ENCODE measurements around the gene TP53RK. TPM values are rescaled to one million over a fixed set of nuclear protein-coding genes. Genes with fewer than 3 reads are reported as not detected.

TP53RK gene
- total and polyA plus RNA-seq, 2 of the 13 experiments (the other 11 are each of a cell fraction or from before 2014, with no cell fraction given) = 12.9 to 25.5 TPM

DNA sequence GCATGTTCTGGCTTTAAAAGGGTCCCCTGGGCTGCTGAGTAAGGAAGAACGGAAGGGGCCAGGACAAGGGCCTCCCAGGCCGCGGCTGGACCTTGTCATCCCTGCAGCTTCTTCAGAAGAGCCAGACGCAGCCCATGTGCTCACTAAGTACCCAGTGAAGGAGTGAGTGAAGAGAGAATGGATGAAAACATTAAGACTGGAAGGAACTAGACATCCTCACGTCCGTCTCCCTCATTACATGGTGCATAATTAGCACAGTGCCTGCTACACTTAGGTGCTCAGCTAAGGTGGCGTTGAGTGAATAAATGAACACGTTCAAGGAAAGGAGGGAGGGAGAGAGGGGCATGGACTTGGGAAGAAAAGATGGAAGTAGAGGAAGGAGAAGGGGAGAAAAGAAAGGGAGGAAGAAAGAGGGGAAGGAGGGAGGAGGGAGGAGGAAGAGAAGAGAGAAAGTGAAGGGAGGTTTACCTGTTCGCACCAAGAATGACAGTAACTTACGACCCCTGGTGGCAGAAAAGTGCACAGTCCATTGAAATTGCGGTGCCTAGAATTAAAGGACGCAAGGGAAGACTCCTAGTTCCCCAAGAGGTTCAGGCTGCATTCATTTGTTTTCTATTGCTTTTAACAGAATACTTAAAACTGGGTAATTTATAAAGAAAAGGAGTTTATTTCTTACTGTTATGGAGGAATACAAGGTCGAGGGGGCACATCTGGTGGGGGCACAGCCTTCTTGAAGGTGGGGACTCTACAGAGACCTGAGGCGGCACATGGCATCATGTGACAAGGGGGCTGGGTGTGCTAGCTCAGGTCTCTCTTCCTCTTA is 8.0 kb downstream of the TP53RK start (continued):
- TF ChIP-seq ZFP37 (CRISPR knock-in tag; IDR thresholded peaks at IDR 0.05; ENCODE audit: borderline replicate concordance) (0 out of 2 replicates have a peak, but pooled peaks have one; percentile 21), ZNF891 (CRISPR knock-in tag; IDR thresholded peaks at IDR 0.05) (no peak), IRF2 (CRISPR knock-in tag; IDR thresholded peaks at IDR 0.05) (peak; percentile 88), HIVEP1 (CRISPR knock-in tag; IDR thresholded peaks at IDR 0.05) (no peak; the same call in 1 of the 2 replicates), KDM2A (CRISPR knock-in tag; IDR thresholded peaks at IDR 0.05; ENCODE audit: borderline replicate concordance, low read depth) (0 out of 2 replicates have a peak, but pooled peaks have one; percentile 20), TARDBP (CRISPR knock-in tag; IDR thresholded peaks at IDR 0.05) (peak; percentile 80), DNMT3B (CRISPR knock-in tag; conservative IDR thresholded peaks at IDR 0.05) (peak; percentile 81; the same call in 1 of the 2 replicates), ZSCAN25 (CRISPR knock-in tag; IDR thresholded peaks at IDR 0.05) (no peak), POLR2AphosphoS2 (IDR thresholded peaks at IDR 0.05; ENCODE audit: low read depth, low read length) (no peak), MAFF (IDR thresholded peaks at IDR 0.05; ENCODE audit: low read depth, low read length) (no peak), MXD4 (CRISPR knock-in tag; IDR thresholded peaks at IDR 0.05) (peak; percentile 61; the same call in 1 of the 2 replicates), NR2F2 (IDR thresholded peaks at IDR 0.05; ENCODE audit: borderline replicate concordance, low read depth) (peak; percentile 15; the same call in 1 of the 2 replicates), MXI1 (IDR thresholded peaks at IDR 0.05; ENCODE audit: borderline replicate concordance, low read depth, low read length) (peak; percentile 26; the same call in 2 of the 3 replicates), MIER2 (CRISPR knock-in tag; IDR thresholded peaks at IDR 0.05) (peak; percentile 49; the same call in 1 of the 2 replicates), CEBPG (CRISPR knock-in tag; IDR thresholded peaks at IDR 0.05) (peak; percentile 63), ZNF550 (CRISPR knock-in tag; IDR thresholded peaks at IDR 0.05; ENCODE audit: borderline replicate concordance) (peak; percentile 58; the same call in 1 of the 2 replicates), ETV6 (CRISPR knock-in tag; conservative IDR thresholded peaks at IDR 0.05) (peak; percentile 9; the same call in 1 of the 2 replicates), ZNF737 (CRISPR knock-in tag; IDR thresholded peaks at IDR 0.05; ENCODE audit: borderline replicate concordance) (no peak), EHMT2 (IDR thresholded peaks at IDR 0.05; ENCODE audit: borderline replicate concordance, low read depth, low read length) (no peak), ZNF3 (CRISPR knock-in tag; IDR thresholded peaks at IDR 0.05) (peak; percentile 99), RBAK (CRISPR knock-in tag; IDR thresholded peaks at IDR 0.05) (0 out of 2 replicates have a peak, but pooled peaks have one; percentile 50), ZNF354B (CRISPR knock-in tag; IDR thresholded peaks at IDR 0.05) (no peak), ZNF335 (CRISPR knock-in tag; IDR thresholded peaks at IDR 0.05) (0 out of 2 replicates have a peak, but pooled peaks have one; percentile 54), ZNF598 (CRISPR knock-in tag; IDR thresholded peaks at IDR 0.05; ENCODE audit: borderline replicate concordance) (peak; percentile 81; the same call in 1 of the 2 replicates), ZNF496 (CRISPR knock-in tag; IDR thresholded peaks at IDR 0.05; ENCODE audit: insufficient replicate concordance) (no peak)
- TF ChIP-seq, protein P1, sequence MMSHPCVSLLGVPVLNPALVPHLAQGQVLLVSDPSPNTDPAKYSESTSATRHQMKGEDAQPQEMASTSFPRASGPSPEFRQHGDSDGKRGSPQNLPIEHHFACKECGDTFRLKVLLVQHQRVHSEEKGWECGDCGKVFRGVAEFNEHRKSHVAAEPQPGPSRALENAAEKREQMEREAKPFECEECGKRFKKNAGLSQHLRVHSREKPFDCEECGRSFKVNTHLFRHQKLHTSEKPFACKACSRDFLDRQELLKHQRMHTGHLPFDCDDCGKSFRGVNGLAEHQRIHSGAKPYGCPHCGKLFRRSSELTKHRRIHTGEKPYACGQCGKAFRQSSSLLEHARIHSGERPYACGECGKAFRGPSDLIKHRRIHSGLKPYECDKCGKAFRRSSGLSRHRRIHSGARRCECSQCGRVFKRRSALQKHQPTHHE (CRISPR knock-in tag; IDR thresholded peaks at IDR 0.05; ENCODE audit: borderline replicate concordance) = no peak
- TF ChIP-seq, protein P2, sequence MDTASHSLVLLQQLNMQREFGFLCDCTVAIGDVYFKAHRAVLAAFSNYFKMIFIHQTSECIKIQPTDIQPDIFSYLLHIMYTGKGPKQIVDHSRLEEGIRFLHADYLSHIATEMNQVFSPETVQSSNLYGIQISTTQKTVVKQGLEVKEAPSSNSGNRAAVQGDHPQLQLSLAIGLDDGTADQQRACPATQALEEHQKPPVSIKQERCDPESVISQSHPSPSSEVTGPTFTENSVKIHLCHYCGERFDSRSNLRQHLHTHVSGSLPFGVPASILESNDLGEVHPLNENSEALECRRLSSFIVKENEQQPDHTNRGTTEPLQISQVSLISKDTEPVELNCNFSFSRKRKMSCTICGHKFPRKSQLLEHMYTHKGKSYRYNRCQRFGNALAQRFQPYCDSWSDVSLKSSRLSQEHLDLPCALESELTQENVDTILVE (CRISPR knock-in tag; IDR thresholded peaks at IDR 0.05) = peak; percentile 69; the same call in 1 of the 2 replicates
- TF ChIP-seq, protein P3, sequence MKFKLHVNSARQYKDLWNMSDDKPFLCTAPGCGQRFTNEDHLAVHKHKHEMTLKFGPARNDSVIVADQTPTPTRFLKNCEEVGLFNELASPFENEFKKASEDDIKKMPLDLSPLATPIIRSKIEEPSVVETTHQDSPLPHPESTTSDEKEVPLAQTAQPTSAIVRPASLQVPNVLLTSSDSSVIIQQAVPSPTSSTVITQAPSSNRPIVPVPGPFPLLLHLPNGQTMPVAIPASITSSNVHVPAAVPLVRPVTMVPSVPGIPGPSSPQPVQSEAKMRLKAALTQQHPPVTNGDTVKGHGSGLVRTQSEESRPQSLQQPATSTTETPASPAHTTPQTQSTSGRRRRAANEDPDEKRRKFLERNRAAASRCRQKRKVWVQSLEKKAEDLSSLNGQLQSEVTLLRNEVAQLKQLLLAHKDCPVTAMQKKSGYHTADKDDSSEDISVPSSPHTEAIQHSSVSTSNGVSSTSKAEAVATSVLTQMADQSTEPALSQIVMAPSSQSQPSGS (CRISPR knock-in tag; IDR thresholded peaks at IDR 0.05) = peak; percentile 16; the same call in 1 of the 2 replicates

Measured in HepG2 (cell line).